A549 (cell line): Measurements from ENCODE around the gene PPP2R2C. TPM values are rescaled to one million over a fixed set of nuclear protein-coding genes. Genes with fewer than 3 reads are reported as not detected.

Source experiments
- ATAC-seq, 2 experiments: fragments of 200-7000 bp in 1 of 2; fragments of >200 bp in 1 of 2; cut with Nextera tagmentation in 1 of 2; cut with Tn5 transposase in 1 of 2; 3 replicates each; pipeline versions ENCODE4 v1.8.0 to v1.9.1; 2018 to 2020; ENCODE audit warnings: mild to moderate bottlenecking in 1 of 2, moderate library complexity in 1 of 2
- CTCF ChIA-PET: fragments of 300-600 bp; sonication (Branson Sonifier 250); formaldehyde crosslinking; extraction: SDS; loops from one replicate; lab custom pipeline; 2021; ENCODE audit warnings: antibody characterized with exemption, inconsistent platforms; lab: Yijun Ruan, JAX
- POLR2A ChIA-PET: fragments of 350-600 bp; formaldehyde crosslinking; extraction: SDS; loops from one replicate; lab custom pipeline; 2021; ENCODE audit warnings: antibody characterized with exemption, inconsistent platforms; lab: Yijun Ruan, JAX
- DNase-seq, 2 experiments: peaks; one replicate each; pipeline versions ENCODE4 v3.0.0 to v3.0.0-alpha.2; 2011 to 2016; ENCODE audit warnings: low read depth in 1 of 2, low spot score in 1 of 2
- FAIRE-seq: peaks from 2 replicates; lab custom pipeline; 2011; peaks lifted over from hg19 to GRCh38; lab: Jason Lieb, UNC
- H3K27ac ChIP-seq, 2 experiments: fragments of >200 bp; sonication (Bioruptor Twin); formaldehyde crosslinking; 3 replicates each; pipeline ENCODE4 v1.5.1; 2016 to 2017
- H3K4me1 ChIP-seq: fragments of >200 bp; sonication (Bioruptor Twin); formaldehyde crosslinking; 3 replicates; pipeline ENCODE4 v1.6.1; 2016
- H3K4me2 ChIP-seq: fragments of >200 bp; sonication (Bioruptor Twin); formaldehyde crosslinking; 3 replicates; pipeline ENCODE4 v1.6.1; 2016
- H3K4me3 ChIP-seq: fragments of >200 bp; sonication (Bioruptor Twin); formaldehyde crosslinking; 3 replicates; pipeline ENCODE4 v1.5.1; 2016
- H3K9me3 ChIP-seq: fragments of >200 bp; sonication (Bioruptor Twin); formaldehyde crosslinking; 3 replicates; pipeline ENCODE4 v1.6.1; 2016
- CBX8 ChIP-seq: fragments of 200-600 bp; sonication (generic); IDR thresholded peaks from 2 replicates; pipeline ENCODE4 v1.6.1; 2016
- CHD2 ChIP-seq: fragments of 150-350 bp; IDR thresholded peaks from 2 replicates; pipeline ENCODE4 v1.6.1; 2014; ENCODE audit warnings: low read length; ENCODE audit not compliant: partially characterized antibody
- CHD4 ChIP-seq: fragments of 200-600 bp; sonication (generic); IDR thresholded peaks from 2 replicates; pipeline ENCODE4 v1.6.1; 2016; ENCODE audit warnings: antibody characterized with exemption, mild to moderate bottlenecking, borderline replicate concordance
- EHF ChIP-seq: fragments of 250-450 bp; sonication (Bioruptor Pico); IDR thresholded peaks from 2 replicates; pipeline ENCODE4 v1.5.0; 2020; ENCODE audit warnings: mild to moderate bottlenecking
- EHMT2 ChIP-seq: fragments of 200-600 bp; sonication (generic); IDR thresholded peaks from 2 replicates; pipeline ENCODE4 v1.6.1; 2016; ENCODE audit warnings: antibody characterized with exemption, low read depth, mild to moderate bottlenecking, moderate library complexity
- EP300 ChIP-seq, 2 experiments: fragments of >200 bp; sonication (Bioruptor Twin); formaldehyde crosslinking; IDR thresholded peaks; 2 replicates in 1 of 2; 3 replicates in 1 of 2; pipeline ENCODE4 v1.6.1; 2016 to 2017
- FOSB ChIP-seq: fragments of 250-450 bp; sonication (Bioruptor Pico); IDR thresholded peaks from 2 replicates; pipeline ENCODE4 v1.5.0; 2020; ENCODE audit warnings: mild to moderate bottlenecking, moderate library complexity
- FOSL2 ChIP-seq, 2 experiments: fragments of 450-650 bp in 1 of 2; fragments of >200 bp in 1 of 2; sonication (Bioruptor Twin) in 1 of 2; formaldehyde crosslinking; IDR thresholded peaks; 2 replicates each; pipeline versions ENCODE4 v1.5.0 to v1.6.1; 2016 to 2020; ENCODE audit warnings: mild to moderate bottlenecking in 1 of 2, moderate library complexity in 1 of 2
- FOXS1 ChIP-seq: fragments of 250-450 bp; sonication (Bioruptor Pico); IDR thresholded peaks from 2 replicates; pipeline ENCODE4 v1.5.0; 2020; ENCODE audit warnings: mild to moderate bottlenecking, moderate library complexity
- HDAC2 ChIP-seq: fragments of 200-600 bp; sonication (generic); IDR thresholded peaks from 2 replicates; pipeline ENCODE4 v1.6.1; 2016
- HOXA7 ChIP-seq: fragments of 250-450 bp; sonication (Bioruptor Pico); IDR thresholded peaks from 2 replicates; pipeline ENCODE4 v1.5.0; 2020; ENCODE audit warnings: mild to moderate bottlenecking, moderate library complexity
- HOXB13 ChIP-seq: fragments of 250-450 bp; sonication (Bioruptor Pico); IDR thresholded peaks from 2 replicates; pipeline ENCODE4 v1.5.0; 2020; ENCODE audit warnings: low read depth, mild to moderate bottlenecking, moderate library complexity
- JUN ChIP-seq, 2 experiments: fragments of >200 bp; sonication (Bioruptor Twin); formaldehyde crosslinking; IDR thresholded peaks; 2 replicates in 1 of 2; 3 replicates in 1 of 2; pipeline ENCODE4 v1.6.1; 2016 to 2017
- KDM5A ChIP-seq: fragments of 200-600 bp; sonication (generic); IDR thresholded peaks from 2 replicates; pipeline ENCODE4 v1.6.1; 2016; ENCODE audit warnings: antibody characterized with exemption, mild to moderate bottlenecking
- MAFK ChIP-seq: fragments of 450-650 bp; IDR thresholded peaks from 2 replicates; pipeline ENCODE4 v1.6.1; 2014; ENCODE audit not compliant: partially characterized antibody
- MAZ ChIP-seq: fragments of 150-350 bp; IDR thresholded peaks from 2 replicates; pipeline ENCODE4 v1.6.1; 2014; ENCODE audit warnings: antibody characterized with exemption, low read depth, low read length, borderline replicate concordance
- NFE2L2 ChIP-seq: fragments of 150-350 bp; conservative IDR thresholded peaks from 2 replicates; pipeline ENCODE4 v1.6.1; 2014; ENCODE audit warnings: low read length
- NPAS2 ChIP-seq: fragments of 250-450 bp; sonication (Bioruptor Pico); IDR thresholded peaks from 2 replicates; pipeline ENCODE4 v1.8.0; 2022; ENCODE audit warnings: mild to moderate bottlenecking, moderate library complexity, borderline replicate concordance
- POLR2A ChIP-seq: IDR thresholded peaks from 2 replicates; pipeline ENCODE4 v1.6.1; 2012; ENCODE audit warnings: mild to moderate bottlenecking, low read length
- RARB ChIP-seq: fragments of 250-450 bp; sonication (Bioruptor Pico); IDR thresholded peaks from 2 replicates; pipeline ENCODE4 v1.8.0; 2021; ENCODE audit warnings: mild to moderate bottlenecking, moderate library complexity
- RCOR1 ChIP-seq: fragments of 150-350 bp; IDR thresholded peaks from 2 replicates; pipeline ENCODE4 v1.6.1; 2014; ENCODE audit warnings: antibody characterized with exemption, low read length, low read depth
- TFCP2L1 ChIP-seq: fragments of 250-450 bp; sonication (Bioruptor Pico); IDR thresholded peaks from 2 replicates; pipeline ENCODE4 v1.5.0; 2021; ENCODE audit warnings: mild to moderate bottlenecking
- USF2 ChIP-seq: fragments of 450-650 bp; IDR thresholded peaks from 2 replicates; pipeline ENCODE4 v1.6.1; 2014; ENCODE audit warnings: antibody characterized with exemption
- ZC3H11A ChIP-seq: fragments of 450-650 bp; IDR thresholded peaks from 2 replicates; pipeline ENCODE4 v1.6.1; 2014; ENCODE audit warnings: antibody characterized with exemption, mild to moderate bottlenecking
- ZFP36 ChIP-seq: fragments of 450-650 bp; IDR thresholded peaks from 2 replicates; pipeline ENCODE4 v1.6.1; 2014; ENCODE audit warnings: borderline replicate concordance; ENCODE audit not compliant: partially characterized antibody
- ZNF302 ChIP-seq: fragments of 250-450 bp; sonication (Bioruptor Pico); IDR thresholded peaks from 2 replicates; pipeline ENCODE4 v1.9.0; 2021; ENCODE audit warnings: inconsistent platforms, mild to moderate bottlenecking, moderate library complexity
- ZSCAN20 ChIP-seq: fragments of 250-450 bp; sonication (Bioruptor Pico); IDR thresholded peaks from 2 replicates; pipeline ENCODE4 v1.8.0; 2022; ENCODE audit warnings: mild to moderate bottlenecking, moderate library complexity
- WGBS: methylation state at CpG from one replicate; pipeline ENCODE4 v1.1.6; 2017; ENCODE audit errors: missing lambda C conversion rate; 5-methylcytosine and 5-hydroxymethylcytosine counted together
- polyA plus RNA-seq, 4 experiments: library from polyadenylated mRNA; depleted of rRNA in 3 of 4; stranded (reverse); fragments of >200 nt; fragmentation: RNase III in 1 of 4; extraction: RNeasy Plus Mini Kit Qiagen cat#74134 plus additional on column Dnase treatment in 1 of 4; gene quantifications; 2 replicates in 3 of 4; 3 replicates in 1 of 4; pipeline ENCODE4 v1.2.3, GENCODE V29; 2011 to 2017

The PPP2R2C gene
- polyA plus RNA-seq, 2 of the 4 experiments (the other 2 are of a cell fraction): 23.9 to 29.4 TPM

GRCh38 chr4:6378493-6379445 is 93.6 kb downstream of the PPP2R2C start:
- ATAC-seq (no peak), DNase-seq (no peak), FAIRE-seq (no peak)
- Histone ChIP-seq H3K4me3 (no peak overlapping the region), H3K9me3 (no peaks in the 10 kb centered on the region), H3K4me2 (no peak overlapping the region), H3K4me1 (no peaks in the 10 kb centered on the region), H3K27ac (no peak overlapping the region)
- WGBS: 91% methylated on average over 38 of the region's 41 CpGs
- ChIA-PET CTCF (interaction anchor here (0.8 to 1.2 kb wide), 2 partner anchors 12 to 260 kb away, joined by 3 read pairs; no protein-coding TSS in a partner anchor), POLR2A (no interaction called here)
- TF ChIP-seq CBX8: no peak
- no peak for TF ChIP-seq KDM5A
- TF ChIP-seq TFCP2L1 (CRISPR knock-in tag): no peak
- no peak for TF ChIP-seq CHD2
- no peak for TF ChIP-seq FOSL2 (IDR thresholded peaks at IDR 0.05)
- TF ChIP-seq FOSL2 (CRISPR knock-in tag; IDR thresholded peaks at IDR 0.05): no peak
- TF ChIP-seq FOXS1 (CRISPR knock-in tag): no peak
- TF ChIP-seq EHF (CRISPR knock-in tag): no peak
- no peak for TF ChIP-seq HOXA7 (CRISPR knock-in tag)
- no peak for TF ChIP-seq CHD4

- WGBS: 81% methylated on average over 20 of the region's 25 CpGs
- POLR2A ChIA-PET: no interaction called here
- no peak overlapping the region for H3K4me2 ChIP-seq
- TF ChIP-seq ZFP36: no peak
- TF ChIP-seq MAZ: no peak
- no peak for TF ChIP-seq TFCP2L1 (CRISPR knock-in tag)
- no peak for TF ChIP-seq MAFK
- TF ChIP-seq ZSCAN20: no peak
- no peak for TF ChIP-seq EHMT2
- no peak for TF ChIP-seq FOSL2 (IDR thresholded peaks at IDR 0.05)
- TF ChIP-seq FOSL2 (CRISPR knock-in tag; IDR thresholded peaks at IDR 0.05): no peak
- no peak for TF ChIP-seq POLR2A
- no peak for TF ChIP-seq USF2
- TF ChIP-seq NFE2L2: no peak
- TF ChIP-seq ZC3H11A: no peak
- TF ChIP-seq FOSB (CRISPR knock-in tag): no peak
- no peak for TF ChIP-seq HDAC2
- TF ChIP-seq JUN (IDR thresholded peaks at IDR 0.05): no peak
- no peak for TF ChIP-seq HOXB13 (CRISPR knock-in tag)
- TF ChIP-seq NPAS2: no peak
- TF ChIP-seq ZNF302 (CRISPR knock-in tag): no peak
- no peak for TF ChIP-seq EP300 (IDR thresholded peaks at IDR 0.05)
- no peak for TF ChIP-seq RARB (CRISPR knock-in tag)
- no peak for TF ChIP-seq RCOR1
- TF ChIP-seq, all 56 proteins: peak for 0
- CTCF ChIA-PET: no interaction called here
- Histone ChIP-seq H3K4me3 (no peak overlapping the region), H3K4me1 (no peaks in the 10 kb centered on the region), H3K9me3 (no peaks in the 10 kb centered on the region), H3K27ac (no peak overlapping the region)
- no peak for FAIRE-seq
- no peak for DNase-seq
- ATAC-seq: no peak
Measured at GRCh38 chr4:6377626-6378492, 94.6 kb downstream of the PPP2R2C start.
